HEK293 (cell line): Measurements from ENCODE around the gene SULT2B1.

Experiments
- CTCF ChIA-PET: fragments of 350-600 bp; formaldehyde crosslinking; extraction: SDS; loops from one replicate; lab custom pipeline; 2021; ENCODE audit warnings: antibody characterized with exemption; lab: Yijun Ruan, JAX
- POLR2A ChIA-PET: fragments of 300-600 bp; formaldehyde crosslinking; extraction: SDS; loops from one replicate; lab custom pipeline; 2020; ENCODE audit warnings: antibody characterized with exemption, inconsistent platforms; lab: Yijun Ruan, JAX
- H3K27ac ChIP-seq: fragments of 200-500 bp; sonication (Bioruptor generic); 2 replicates; pipeline ENCODE4 v1.5.1; 2014; ENCODE audit warnings: low read depth, low read length, control low read depth, inconsistent platforms; ENCODE audit errors: extremely low read depth
- H3K36me3 ChIP-seq, 2 experiments: fragments of 200-500 bp in 1 of 2; sonication (Bioruptor generic) in 1 of 2; 1 replicate in 1 of 2; 2 replicates in 1 of 2; pipeline ENCODE4 v1.5.1; 2014 to 2017; ENCODE audit warnings: inconsistent platforms in 2 of 2, low read length in 2 of 2; ENCODE audit not compliant: control insufficient read depth in 2 of 2, insufficient read depth in 1 of 2
- H3K4me1 ChIP-seq: fragments of 200-500 bp; sonication (Bioruptor generic); 2 replicates; pipeline ENCODE4 v1.5.1; 2014; ENCODE audit warnings: mild to moderate bottlenecking, low read length, inconsistent platforms; ENCODE audit not compliant: control insufficient read depth, insufficient read depth
- H3K4me3 ChIP-seq: 2 replicates; pipeline ENCODE4 v1.5.1; 2011; ENCODE audit warnings: low read depth, mild to moderate bottlenecking, control low read depth, low read length, moderate library complexity
- H3K9me3 ChIP-seq: fragments of 200-500 bp; sonication (Bioruptor generic); 2 replicates; pipeline ENCODE4 v1.5.1; 2014; ENCODE audit warnings: low read depth, low read length, inconsistent platforms; ENCODE audit not compliant: control insufficient read depth, insufficient read depth
- EGR2 ChIP-seq: fragments of 450-650 bp; formaldehyde crosslinking; IDR thresholded peaks from 2 replicates; pipeline ENCODE4 v1.5.1; 2016; ENCODE audit warnings: low read depth, missing biosample characterization, missing genetic modification characterization
- KLF9 ChIP-seq: fragments of 450-650 bp; formaldehyde crosslinking; IDR thresholded peaks from 2 replicates; pipeline ENCODE4 v1.5.1; 2016; ENCODE audit warnings: missing biosample characterization, missing genetic modification characterization, low read depth
- MYNN ChIP-seq: fragments of 450-650 bp; formaldehyde crosslinking; IDR thresholded peaks from 2 replicates; pipeline ENCODE4 v1.5.1; 2016; ENCODE audit warnings: missing biosample characterization, missing genetic modification characterization, borderline replicate concordance
- PRDM2 ChIP-seq: fragments of 450-650 bp; formaldehyde crosslinking; IDR thresholded peaks from 2 replicates; pipeline ENCODE4 v1.5.1; 2016; ENCODE audit warnings: missing biosample characterization, missing genetic modification characterization, borderline replicate concordance
- YY1 ChIP-seq: fragments of 450-650 bp; formaldehyde crosslinking; IDR thresholded peaks from 2 replicates; pipeline ENCODE4 v1.5.1; 2018; ENCODE audit warnings: missing biosample characterization, missing genetic modification characterization
- ZBTB1 ChIP-seq: fragments of 450-650 bp; formaldehyde crosslinking; IDR thresholded peaks from 2 replicates; pipeline ENCODE4 v1.5.1; 2016; ENCODE audit warnings: missing biosample characterization, missing genetic modification characterization
- ZBTB20 ChIP-seq: fragments of 450-650 bp; formaldehyde crosslinking; IDR thresholded peaks from 2 replicates; pipeline ENCODE4 v1.5.1; 2016; ENCODE audit warnings: missing biosample characterization, missing genetic modification characterization
- ZNF24 ChIP-seq: fragments of 450-650 bp; formaldehyde crosslinking; IDR thresholded peaks from 2 replicates; pipeline ENCODE4 v1.5.1; 2016; ENCODE audit warnings: missing biosample characterization, missing genetic modification characterization
- ZNF366 ChIP-seq: fragments of 450-650 bp; formaldehyde crosslinking; conservative IDR thresholded peaks from 2 replicates; pipeline ENCODE4 v1.5.1; 2016; ENCODE audit warnings: missing biosample characterization, missing genetic modification characterization
- ZNF391 ChIP-seq: fragments of 450-650 bp; formaldehyde crosslinking; IDR thresholded peaks from 2 replicates; pipeline ENCODE4 v1.5.1; 2016; ENCODE audit warnings: low read depth, missing biosample characterization, missing genetic modification characterization, borderline replicate concordance
- ZNF426 ChIP-seq: fragments of 450-650 bp; formaldehyde crosslinking; IDR thresholded peaks from 2 replicates; pipeline ENCODE4 v1.5.1; 2017; ENCODE audit warnings: missing biosample characterization, missing genetic modification characterization, mild to moderate bottlenecking, inconsistent platforms, moderate library complexity
- ZNF561 ChIP-seq: fragments of 450-650 bp; IDR thresholded peaks from 2 replicates; pipeline ENCODE4 v1.5.1; 2018; ENCODE audit warnings: missing biosample characterization, missing genetic modification characterization, borderline replicate concordance
- ZNF639 ChIP-seq: fragments of 450-650 bp; formaldehyde crosslinking; IDR thresholded peaks from 2 replicates; pipeline ENCODE4 v1.5.1; 2016; ENCODE audit warnings: missing biosample characterization, missing genetic modification characterization
- ZNF664 ChIP-seq: fragments of 450-650 bp; formaldehyde crosslinking; IDR thresholded peaks from 2 replicates; pipeline ENCODE4 v1.5.1; 2016; ENCODE audit warnings: missing biosample characterization, missing genetic modification characterization
- ZNF701 ChIP-seq: fragments of 450-650 bp; formaldehyde crosslinking; IDR thresholded peaks from 2 replicates; pipeline ENCODE4 v1.5.1; 2016; ENCODE audit warnings: missing biosample characterization, missing genetic modification characterization
- ZNF776 ChIP-seq: fragments of 450-650 bp; formaldehyde crosslinking; IDR thresholded peaks from 2 replicates; pipeline ENCODE4 v1.5.0; 2017; ENCODE audit warnings: missing biosample characterization, missing genetic modification characterization, borderline replicate concordance

The SULT2B1 gene

GRCh38 chr19:48514123-48514458 lies 37.9 kb upstream of the SULT2B1 start (continued):
- TF ChIP-seq ZNF776 (tag by site-specific recombination) = no peak
- TF ChIP-seq PRDM2 (tag by site-specific recombination) = no peak
- no peak for TF ChIP-seq MYNN (tag by site-specific recombination)
- TF ChIP-seq ZBTB1 (tag by site-specific recombination) = no peak
- TF ChIP-seq YY1 (tag by site-specific recombination) = no peak
- no peak for TF ChIP-seq ZNF426 (tag by site-specific recombination)
- TF ChIP-seq ZNF701 (tag by site-specific recombination) = no peak
- no peak for TF ChIP-seq ZNF664
- no peak for TF ChIP-seq ZNF391
- TF ChIP-seq ZNF561 (tag by site-specific recombination) = no peak

- ChIA-PET POLR2A (no interaction called here), CTCF (no interaction called here)
- no peak overlapping the region for H3K4me3 ChIP-seq
- H3K9me3 ChIP-seq = no peaks in the 10 kb centered on the region
- no peaks in the 10 kb centered on the region for H3K36me3 ChIP-seq
- H3K27ac ChIP-seq = no peak overlapping the region
- TF ChIP-seq ZNF366 (tag by site-specific recombination) (no peak), ZBTB20 (tag by site-specific recombination) (no peak), KLF9 (tag by site-specific recombination) (0 out of 2 replicates have a peak, but pooled peaks have one; percentile 13), EGR2 (tag by site-specific recombination) (peak; percentile 36)
- H3K4me1 ChIP-seq = no peaks in the 10 kb centered on the region
Observed at GRCh38 chr19:48516536-48516935, 35.4 kb upstream of the SULT2B1 start.

GRCh38 chr19:48518207-48518606 lies 33.8 kb upstream of the SULT2B1 start:
- no peaks in the 10 kb centered on the region for H3K36me3 ChIP-seq

More at GRCh38 chr19:48518207-48518606, 33.8 kb upstream of the SULT2B1 start:
- Histone ChIP-seq H3K9me3 (no peaks in the 10 kb centered on the region), H3K4me3 (no peak overlapping the region), H3K27ac (no peak overlapping the region), H3K4me1 (no peaks in the 10 kb centered on the region)
- TF ChIP-seq ZNF426 (tag by site-specific recombination) (no peak), ZNF639 (no peak), ZNF24 (tag by site-specific recombination) (peak; percentile 82)
- POLR2A ChIA-PET = interaction anchor here (0.7 kb wide), 1 partner anchor 31 kb away, joined by 3 read pairs; no protein-coding TSS in a partner anchor
- CTCF ChIA-PET = interaction anchor here (1.3 kb wide), 1 partner anchor 66 kb away, joined by 8 read pairs; no protein-coding TSS in a partner anchor
